ENCODE data around the gene OR52A5.

OR52A5 gene

DNA sequence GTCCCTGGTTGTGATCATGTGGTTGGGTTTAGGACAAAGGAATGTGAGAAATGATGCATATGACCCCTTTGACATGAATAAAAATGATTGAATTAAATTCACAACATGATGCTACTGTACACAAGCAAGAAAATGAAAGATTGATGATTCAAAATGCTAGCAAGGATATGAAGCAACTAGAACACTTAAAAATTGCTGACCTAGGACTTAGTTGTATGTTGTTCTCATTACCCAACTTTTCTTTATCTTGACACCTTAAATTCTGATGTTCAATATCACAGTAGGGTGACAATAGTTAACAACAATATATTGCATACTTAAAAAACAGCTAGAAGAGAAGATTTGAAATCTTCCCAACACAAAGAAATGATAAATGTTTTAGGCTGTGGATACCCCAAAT lies 20.6 kb downstream of the OR52A5 start:
- no peak for DNase-seq

DNA sequence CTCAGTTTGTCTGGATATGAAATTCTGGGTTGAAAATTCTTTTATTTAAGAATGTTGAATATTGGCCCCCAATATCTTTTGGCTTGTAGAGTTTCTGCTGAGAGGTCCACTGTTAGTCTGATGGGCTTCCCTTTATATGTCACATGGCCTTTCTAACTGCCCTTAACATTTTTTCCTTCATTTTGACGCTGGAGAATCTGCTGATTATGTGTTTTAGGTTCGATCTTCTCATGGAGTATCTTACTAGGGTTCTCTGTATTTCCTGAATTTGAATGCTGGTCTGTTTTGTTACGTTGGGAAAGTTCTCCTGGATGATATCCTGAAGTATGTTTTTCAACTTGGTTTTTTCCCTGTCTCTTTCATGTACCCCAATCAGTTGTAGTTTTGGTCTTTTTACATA lies 22.8 kb downstream of the OR52A5 start:
- no peak for DNase-seq

DNA sequence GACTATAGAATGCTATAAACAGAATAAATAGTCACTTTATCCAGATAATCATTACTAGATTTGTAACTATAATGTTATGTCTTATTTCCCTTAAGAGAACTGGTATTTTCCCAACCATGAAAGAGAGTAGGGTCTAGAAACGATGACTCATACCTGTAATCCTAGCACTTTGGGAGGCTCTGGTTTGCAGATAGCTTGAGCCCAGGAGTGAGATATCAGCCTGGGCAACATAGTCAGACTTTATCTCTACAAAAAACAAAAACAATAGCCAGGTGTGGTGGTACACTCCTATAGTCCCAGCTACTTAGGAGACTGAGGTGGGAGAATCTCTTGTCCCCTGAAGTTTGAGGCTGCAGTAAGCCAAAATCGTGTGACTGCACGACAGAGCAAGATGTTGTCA lies 30.9 kb downstream of the OR52A5 start:
- DNase-seq, result no peak

GRCh38 chr11:5103066-5103465 lies 35.1 kb downstream of the OR52A5 start:
- no peak for DNase-seq

- no peak for DNase-seq
Measured at GRCh38 chr11:5102246-5102645, 35.9 kb downstream of the OR52A5 start.

- no peak for DNase-seq
Measured at GRCh38 chr11:5096011-5096410, 42.1 kb downstream of the OR52A5 start.

DNA sequence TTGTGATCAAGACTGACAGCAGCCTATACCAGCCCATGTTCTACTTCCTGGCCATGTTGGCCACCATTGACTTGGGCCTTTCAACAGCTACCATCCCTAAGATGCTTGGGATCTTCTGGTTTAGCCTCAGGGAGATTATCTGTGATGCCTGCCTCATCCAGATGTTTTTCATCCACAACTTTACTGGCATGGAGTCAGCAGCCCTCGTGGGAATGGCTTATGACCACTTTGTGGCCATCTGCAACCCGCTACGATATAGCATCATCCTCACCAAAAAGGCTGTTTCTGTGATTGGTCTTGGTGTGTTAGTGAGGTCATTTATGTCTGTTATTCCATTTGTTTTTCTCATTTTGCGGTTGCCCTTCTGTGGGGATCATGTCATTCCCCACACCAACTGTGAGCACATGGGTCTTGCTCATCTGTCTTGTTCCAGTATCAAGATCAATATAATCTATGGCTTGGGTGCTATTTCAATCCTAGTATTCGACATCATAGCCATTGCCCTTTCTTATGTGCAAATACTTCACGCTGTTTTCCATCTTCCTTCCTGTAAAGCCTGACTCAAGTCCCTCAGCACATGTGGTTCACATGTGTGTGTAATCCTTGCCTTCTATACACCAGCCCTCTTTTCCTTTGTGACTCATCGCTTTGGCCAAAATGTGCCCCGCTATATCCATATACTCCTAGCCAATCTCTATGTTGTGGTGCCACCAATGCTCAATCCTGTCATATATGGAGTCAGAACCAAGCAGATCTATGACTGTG lies 45.2 kb downstream of the OR52A5 start:
- no peak for DNase-seq

- DNase-seq, result no peak
Measured at GRCh38 chr11:5090668-5091067, 47.5 kb downstream of the OR52A5 start.

DNA sequence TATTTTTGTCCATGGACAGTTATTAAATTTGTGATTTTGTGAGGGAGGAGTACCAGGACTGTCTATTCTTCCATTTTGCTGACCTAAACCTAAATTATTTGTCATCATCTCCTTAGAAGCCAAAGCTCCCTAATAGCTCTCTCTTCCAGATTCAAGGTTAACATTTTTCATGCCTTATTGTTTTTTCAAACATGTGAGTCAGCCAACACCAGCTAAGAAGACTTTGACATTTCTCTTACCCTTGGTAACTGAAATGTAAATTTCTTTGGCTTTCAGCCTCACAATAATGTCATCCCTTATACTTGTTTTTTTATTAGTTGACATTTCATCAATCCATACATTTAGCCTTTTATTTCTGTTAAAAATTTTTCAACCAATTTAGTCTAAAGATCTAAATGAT lies 49.6 kb downstream of the OR52A5 start:
- DNase-seq, result no peak

DNA sequence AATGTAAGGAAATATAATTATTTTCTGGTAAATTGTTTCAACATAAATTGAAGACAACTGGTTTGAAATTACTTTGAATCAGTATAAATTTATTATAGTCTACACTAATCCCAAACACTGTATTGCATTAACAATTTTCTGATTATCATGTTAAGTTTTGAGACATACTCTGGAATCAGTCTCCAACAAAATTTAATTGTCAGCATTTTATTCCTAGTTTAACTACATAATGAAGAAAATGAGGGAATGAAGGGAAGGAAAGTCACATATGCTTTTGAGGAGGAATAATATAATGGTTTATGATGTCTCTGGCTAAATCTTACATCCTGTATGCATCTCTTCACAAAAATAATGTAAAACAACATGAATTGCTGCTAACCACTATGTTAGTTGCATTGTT lies 54.6 kb downstream of the OR52A5 start:
- DNase-seq, result no peak

DNA sequence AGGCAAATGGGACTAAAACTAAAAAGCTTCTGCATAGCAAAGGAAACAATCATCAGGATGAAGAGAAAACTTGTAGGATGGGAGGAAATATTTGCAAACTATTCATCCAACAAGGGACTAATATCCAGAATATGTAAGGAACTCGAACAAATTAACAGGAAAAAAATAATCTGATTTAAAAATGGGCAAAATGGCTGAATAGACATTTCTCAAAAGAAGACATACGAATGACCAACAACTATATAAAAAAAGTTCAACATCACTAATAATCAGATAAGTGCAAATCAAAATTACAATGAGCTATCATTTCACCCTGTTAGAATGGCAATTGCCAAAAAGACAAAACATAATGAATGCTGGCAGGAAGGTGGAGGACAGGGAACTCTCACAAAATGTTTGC lies 56.8 kb downstream of the OR52A5 start:
- no peak for DNase-seq
